Inferior parietal cortex (tissue), 1 donor: ENCODE measurements around the gene CEBPB.

Source experiments
- DNase-seq: peaks from one replicate; pipeline ENCODE4 v3.0.0-alpha.2; 2016; ENCODE audit errors: extremely low spot score

Gene CEBPB

GRCh38 chr20:50213531-50214106, 23.0 kb downstream of the CEBPB start:
- DNase-seq, result no peak

GRCh38 chr20:50214226-50215024, 23.8 kb downstream of the CEBPB start:
- DNase-seq, result no peak

DNA sequence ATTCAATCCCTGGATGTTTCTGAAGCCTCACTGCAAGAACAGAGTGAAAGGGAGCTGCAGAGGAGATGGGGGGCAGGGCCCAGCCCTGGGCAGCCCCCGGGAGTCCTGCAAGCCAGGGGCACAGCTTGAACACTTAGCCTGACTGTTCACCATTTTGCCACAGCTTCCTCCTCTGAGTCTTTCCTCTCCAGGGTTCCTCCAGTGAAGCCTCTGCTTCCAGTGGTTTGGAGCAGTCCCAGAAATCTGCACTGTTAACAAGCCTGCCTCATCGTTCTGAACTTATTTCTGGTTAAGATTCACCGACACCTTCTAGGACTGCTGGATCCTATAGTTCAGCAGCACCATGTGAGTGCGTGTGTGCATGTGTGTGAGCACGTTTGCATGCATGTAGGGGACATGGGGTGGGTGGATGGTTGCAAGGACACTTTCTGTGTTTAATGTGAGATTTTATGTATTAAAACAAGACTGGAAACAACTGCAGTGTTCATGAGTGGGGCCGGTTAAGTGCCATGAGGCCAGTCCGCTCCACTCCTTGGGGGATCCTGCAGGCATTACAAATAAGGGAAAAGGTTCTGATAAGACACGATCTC, 24.6 kb downstream of the CEBPB start:
- no peak for DNase-seq

DNA sequence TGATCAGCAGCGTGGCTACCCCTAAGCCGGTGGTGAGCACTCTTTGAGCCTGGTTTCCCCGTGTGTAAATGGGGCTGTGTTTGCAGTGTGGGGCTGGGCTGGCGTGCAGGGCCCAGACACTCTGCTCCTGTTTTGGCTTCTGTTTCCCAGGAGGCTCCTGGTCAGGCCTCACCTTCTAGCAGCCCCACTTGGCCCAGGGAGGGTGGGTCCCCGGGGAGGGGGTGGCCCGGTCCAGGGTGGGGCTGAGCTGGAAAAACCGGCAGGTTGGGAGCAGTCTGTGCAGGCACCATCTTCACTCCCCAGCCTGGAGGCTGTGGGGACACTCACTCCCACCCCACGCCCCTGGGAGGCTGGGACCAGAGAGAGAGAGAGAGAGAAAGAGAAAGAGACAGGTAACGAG, 25.3 kb downstream of the CEBPB start:
- DNase-seq, result no peak

GRCh38 chr20:50216543-50217206, 26.0 kb downstream of the CEBPB start:
- DNase-seq, result no peak

DNA sequence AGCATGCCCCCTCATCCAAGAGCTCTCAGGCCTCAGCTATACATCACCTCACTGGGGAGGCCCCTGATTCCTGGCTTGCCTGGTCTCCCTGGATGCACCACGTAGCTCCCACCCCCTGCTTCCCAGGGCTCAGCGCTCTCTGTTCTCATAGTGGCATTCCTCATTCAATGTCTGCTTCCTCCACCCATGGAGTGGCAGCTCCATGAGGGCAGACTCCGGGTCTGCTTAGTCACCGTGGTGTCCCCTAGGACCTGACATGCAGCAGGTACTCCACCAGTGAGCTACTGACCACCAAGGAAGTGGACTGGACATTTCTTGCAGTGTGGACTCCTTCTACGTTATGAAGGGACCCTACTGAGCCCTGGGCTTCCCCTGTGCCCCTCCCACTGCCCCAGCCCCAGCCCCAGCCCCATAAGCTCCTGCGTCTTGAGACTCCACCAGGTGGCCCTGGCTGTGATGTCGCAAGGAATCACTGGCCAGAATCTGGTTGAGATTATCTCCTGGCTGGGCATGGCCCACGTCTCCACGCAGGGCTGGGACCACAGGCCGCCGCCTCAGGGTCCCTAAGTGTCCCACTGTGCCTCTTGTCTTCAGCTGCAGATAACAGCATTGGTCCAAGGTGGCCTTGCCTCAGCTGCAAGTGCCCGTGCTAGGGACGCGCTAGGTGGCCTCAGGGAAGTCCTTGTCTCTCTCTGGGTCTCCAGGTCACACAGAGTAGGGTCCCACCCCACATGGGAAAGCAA, 26.7 kb downstream of the CEBPB start:
- no peak for DNase-seq

- no peak for DNase-seq
These were observed 28.4 kb downstream of the CEBPB start for GRCh38 chr20:50218987-50219435.

- no peak for DNase-seq
These were observed 29.0 kb downstream of the CEBPB start for GRCh38 chr20:50219600-50219999.

- DNase-seq, result no peak
These were observed 29.7 kb downstream of the CEBPB start for GRCh38 chr20:50220093-50220893.

GRCh38 chr20:50220894-50221365, 30.3 kb downstream of the CEBPB start:
- no peak for DNase-seq

DNA sequence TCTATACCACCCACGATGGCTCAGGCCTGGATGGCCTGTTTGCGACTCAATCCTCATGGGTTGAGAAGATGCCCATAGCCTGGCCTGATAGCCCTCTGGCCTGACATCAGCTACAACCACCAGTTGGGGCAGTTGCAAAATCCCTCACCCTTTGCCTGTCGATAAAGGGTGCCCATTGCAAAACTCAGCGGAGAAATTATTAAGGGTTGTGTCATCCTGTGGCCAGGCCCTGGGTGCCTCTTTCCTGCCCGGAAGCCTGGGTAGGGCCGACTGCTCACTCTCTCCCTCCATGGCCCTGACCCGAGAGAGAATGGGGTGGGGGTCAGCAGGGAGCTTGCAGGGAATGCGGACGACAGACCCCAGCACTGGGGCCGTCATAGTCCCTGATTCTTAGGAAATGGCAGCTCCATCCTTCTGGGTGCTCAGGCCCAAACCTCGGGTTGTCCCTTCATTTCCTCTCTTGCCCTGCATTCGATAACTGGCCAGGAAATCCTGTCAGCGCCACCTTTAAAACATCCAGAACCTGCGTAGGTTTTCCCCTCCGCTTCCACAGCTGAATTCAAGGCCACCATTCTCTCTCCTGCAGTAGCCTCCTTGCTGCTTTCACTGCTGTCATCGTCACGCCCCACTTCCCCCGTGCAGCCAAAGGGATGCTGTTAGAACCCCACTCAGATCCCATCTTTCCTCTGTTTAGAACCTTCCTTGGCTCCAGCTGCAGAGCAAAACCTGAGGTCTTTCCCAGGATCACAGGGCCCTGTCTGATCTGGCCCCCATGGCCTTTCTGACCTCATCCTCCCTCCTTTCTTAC, 31.1 kb downstream of the CEBPB start:
- DNase-seq, result no peak

DNA sequence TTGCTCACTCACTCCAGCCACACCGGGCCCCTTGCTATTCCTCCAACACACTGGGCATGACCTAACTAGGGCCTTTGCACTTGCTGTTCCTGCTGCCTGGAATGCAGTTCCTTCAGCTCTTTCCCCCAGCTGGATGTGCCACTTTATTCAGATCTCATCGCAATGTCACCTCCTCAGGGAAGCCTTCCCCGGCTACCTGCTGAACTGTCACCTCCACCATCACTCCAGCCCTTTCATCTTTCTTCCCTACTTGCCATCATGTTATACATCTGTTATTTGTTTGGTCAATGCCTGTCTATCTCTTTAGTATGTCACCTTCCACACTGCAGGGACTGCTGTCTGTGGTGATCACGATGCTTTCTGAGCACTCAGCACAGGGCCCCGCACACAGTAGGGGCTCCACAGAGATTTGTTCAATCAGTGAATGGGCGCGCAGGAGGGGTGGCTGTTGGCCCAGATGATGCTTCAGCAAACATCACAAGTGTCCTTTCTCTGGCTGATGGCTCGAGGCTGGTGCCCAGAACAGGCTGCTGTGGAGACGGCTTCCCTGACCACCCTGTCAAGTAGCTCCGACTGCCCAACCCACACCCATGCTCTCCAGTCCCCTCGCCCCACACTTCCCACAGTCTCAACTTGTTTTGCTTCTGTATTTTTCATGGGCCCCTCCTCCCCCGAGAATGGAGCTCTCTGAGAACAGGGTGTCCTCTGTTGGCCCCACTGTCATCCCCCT, 31.8 kb downstream of the CEBPB start:
- no peak for DNase-seq

DNA sequence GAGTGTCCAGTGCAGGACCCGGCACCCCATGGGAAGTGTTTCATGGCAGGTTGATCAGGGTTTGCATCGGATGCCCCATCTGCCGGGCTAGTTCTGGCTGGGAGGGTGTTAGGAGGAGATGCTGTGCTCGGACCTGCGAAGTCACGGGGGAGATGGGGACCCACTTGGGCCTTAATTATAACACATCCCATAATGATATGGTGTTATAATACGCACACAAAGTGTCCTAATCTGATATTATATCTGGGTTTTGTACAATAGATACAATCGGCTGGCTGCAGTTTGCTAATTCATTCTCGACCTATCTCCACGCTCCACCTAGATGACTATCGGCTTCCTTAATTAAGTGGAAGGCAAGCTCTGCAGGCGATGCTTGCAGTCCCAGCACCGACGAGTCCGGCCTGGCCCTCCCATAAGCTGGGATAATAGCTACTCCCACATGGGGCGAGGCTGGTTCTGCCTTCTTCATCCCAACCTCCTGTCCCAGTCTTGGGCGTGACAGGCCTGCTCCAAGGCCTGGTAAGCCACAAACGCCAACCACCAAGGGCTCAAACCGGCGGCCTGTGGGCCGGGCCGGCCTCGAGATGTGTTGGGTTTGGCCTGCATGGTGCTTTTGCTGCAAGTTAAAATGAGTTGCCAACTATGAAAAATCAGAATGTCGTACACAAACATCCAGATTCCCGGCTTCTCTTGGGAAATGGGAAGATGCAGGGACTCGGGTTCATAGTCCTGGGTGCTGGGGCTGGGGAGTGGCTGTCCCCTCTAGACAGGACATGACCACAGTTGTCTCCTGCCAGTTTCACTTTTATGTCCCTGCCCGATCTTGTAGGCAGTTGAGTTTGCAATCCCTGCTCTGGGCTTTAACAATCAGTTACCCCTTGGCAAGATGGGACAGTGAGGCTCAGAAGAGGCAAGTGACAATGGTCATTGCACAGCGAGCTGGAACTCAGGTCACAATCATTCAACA, 32.7 kb downstream of the CEBPB start:
- DNase-seq, result no peak

DNA sequence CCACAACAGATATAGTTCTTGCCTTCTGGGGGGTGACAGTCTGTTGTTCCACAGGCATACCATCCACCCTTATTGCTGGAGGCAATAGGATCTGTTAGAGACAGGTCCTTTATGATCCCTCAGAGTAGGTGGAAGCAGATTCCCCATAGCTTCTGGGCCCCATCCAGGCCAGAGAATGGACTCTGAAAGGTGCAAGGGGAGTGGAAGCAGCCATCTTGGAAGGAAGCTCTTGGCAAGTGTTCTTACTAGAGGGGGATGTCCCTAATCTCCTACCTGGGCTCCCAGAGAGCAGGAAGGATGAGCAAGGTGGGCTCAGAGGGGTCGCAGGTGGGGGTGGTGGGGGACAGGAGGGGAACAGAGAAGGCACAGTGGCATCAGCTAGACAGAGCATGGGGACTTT, 33.4 kb downstream of the CEBPB start:
- DNase-seq, result no peak

DNA sequence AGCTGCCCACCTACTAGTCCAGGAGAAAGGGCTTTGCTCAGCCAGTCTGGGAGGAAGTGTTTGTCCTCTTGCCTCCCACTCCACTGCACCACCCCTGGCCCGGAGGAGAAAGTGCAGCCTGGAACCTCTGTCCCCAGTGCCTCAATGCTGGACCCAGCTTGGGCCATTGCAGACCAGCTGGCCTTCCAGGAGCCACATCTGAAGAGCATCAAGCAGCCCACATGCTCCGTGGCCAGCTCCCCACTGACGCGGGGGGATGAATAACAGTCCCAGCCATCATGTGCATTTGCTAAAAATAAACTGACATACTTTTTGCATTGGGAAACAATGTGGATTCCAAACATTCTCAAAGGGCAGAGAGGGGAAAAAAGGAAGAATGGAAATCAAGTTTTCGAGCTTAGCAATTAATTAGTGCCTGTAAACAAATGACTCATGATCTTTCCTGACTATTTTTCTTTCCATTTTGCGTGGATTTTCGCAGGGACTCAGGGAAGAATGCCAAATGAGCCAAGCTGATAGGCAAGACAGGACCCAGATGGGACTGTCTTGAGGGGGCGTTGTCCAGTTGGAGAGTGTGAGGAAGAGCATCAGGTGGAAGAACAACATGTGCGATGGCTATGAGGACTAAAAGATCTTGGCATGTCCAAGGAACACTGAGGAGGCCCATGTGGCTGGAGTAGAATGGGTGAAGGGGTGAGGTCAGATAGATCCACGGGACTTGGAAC, 34.1 kb downstream of the CEBPB start:
- DNase-seq, result peak; percentile 17

DNA sequence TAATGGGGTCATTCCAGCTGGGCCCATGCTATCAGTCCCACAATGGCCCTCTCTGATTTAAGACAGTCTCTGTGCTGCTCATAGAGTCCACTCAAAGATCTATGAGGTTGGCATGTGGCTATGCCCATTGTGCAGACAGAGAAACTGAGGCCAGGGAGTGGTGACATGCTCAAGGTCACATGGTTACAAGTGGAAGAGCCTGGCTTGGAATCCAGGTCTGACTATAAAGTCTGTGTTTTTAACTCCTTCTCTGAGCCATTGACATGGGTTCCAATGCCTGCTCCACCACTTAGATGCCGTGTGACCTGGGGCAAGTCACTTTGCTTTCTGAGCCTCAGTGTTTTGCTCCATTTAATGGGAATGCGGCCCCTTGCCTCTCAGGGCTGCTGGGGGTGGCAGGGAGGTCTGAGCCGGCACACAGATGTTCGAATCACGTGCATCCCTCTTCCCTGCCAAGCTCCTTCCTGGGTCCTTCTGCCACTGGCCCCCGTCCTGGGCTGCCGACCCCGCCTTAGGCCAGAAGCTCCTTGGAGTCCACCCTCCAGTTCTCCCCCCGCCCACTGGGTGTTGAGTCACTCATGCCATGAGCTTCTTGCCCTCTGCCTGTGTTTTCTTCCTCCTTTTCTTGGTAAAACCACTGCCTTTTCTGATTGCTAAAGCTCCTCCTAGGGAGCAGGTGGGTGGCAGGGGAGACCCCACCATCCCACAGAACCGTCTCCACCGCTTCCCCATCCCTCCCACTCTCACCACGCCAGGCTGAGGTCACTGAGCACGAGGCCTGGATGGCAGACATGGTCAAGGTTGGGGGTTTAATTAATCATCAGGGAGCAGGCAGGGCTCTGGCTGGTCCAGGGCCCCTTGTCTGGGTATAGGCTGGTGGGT, 35.7 kb downstream of the CEBPB start:
- DNase-seq, result no peak
